SH-SY5Y (cell line): ENCODE results near the gene EPB41L2.

Source experiments
- GATA2 ChIP-seq: IDR thresholded peaks from 2 replicates; pipeline ENCODE4 v1.6.1; 2011; ENCODE audit warnings: mild to moderate bottlenecking, low read depth, low read length
- GATA3 ChIP-seq: IDR thresholded peaks from 2 replicates; pipeline ENCODE4 v1.6.1; 2011; ENCODE audit warnings: low read depth, mild to moderate bottlenecking, low read length, moderate library complexity

DNA sequence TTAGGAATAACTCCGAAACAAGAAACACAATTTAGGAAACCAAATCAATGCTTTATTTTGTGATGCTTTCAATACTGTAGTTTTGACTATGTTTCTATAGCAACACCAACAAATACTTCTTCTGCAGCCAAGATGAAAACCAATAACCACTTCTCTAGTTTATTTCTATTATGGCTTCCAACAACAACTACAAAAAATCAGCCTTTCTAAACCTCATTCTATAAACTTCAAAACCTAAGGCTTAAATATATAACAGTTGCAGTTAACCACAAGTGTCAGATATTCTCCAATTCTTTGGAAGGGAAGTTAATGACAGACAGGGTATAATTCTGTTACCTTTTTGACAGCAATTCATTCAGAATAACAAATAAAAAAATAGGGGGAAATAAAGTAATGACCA lies 80.9 kb downstream of the EPB41L2 start:
- TF ChIP-seq GATA3 (no peak), GATA2 (no peak)
